ENCODE results near the gene SDHA. TPM values are rescaled to one million over a fixed set of nuclear protein-coding genes. Genes with fewer than 3 reads are reported as not detected.

The SDHA gene
- total and polyA plus RNA-seq, 2 donors (not counting 1 experiment from before 2014, with no cell fraction given), result 77.2 to 137 TPM

DNA sequence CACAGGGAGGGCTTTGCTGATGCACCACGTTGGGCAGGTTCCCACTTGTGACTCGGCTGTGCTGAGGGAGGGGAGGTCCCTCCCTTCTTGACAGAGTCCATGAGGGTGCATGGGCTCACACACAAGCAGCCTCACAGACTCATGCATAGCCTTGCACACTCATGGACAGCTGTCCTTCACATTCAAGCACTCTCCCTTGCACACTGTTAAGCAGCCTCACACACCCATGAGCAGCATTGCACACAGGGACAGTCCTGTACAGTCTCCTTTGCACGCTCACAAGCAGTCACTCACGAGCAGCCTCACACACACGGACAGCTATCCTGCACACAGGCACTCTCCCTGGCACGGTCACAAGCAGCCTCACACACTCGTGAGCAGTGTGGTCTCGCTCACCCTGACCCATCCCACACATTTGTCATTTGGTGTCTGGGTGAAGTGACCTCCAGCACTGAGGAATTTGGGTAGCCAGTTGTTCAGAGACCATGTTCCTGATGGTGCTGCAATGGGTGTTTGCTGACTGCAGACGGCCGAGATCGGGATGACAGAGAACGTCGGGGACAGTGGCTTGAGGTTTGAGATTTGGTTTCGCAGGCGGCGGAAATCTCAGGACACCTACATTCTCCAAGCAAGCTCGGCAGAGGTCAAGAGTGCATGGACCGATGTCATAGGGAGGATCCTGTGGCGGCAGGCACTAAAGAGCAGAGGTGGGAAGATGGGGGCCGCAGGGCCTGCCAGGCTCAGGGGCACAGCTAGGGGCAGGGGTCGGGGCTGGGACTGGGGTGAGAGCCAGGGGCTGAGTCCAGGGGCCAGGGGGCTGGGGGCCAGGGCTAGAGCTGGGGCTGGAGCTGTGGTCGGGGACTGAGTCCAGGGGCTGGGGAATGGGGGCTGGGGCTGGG lies 44.5 kb upstream of the SDHA start:
- Histone ChIP-seq H3K4me1 (ENCODE audit: control insufficient read depth in 2 of 2, insufficient read depth in 2 of 2, low read length in 2 of 2) (no peaks in the 10 kb centered on the region), H3K9ac (ENCODE audit: low read length) (no peak overlapping the region), H4K20me1 (ENCODE audit: control insufficient read depth, insufficient read depth, low read length, poor library complexity, severe bottlenecking) (no peaks in the 10 kb centered on the region), H3K9me3 (ENCODE audit: control extremely low read depth in 1 of 3, control insufficient read depth in 2 of 3, insufficient read depth in 1 of 3, low read length in 2 of 3) (no peaks in the 10 kb centered on the region), H2AFZ (ENCODE audit: insufficient read depth, low read depth, low read length, poor library complexity, severe bottlenecking) (no peak overlapping the region), H3K27ac (ENCODE audit: low read length in 2 of 2) (no peak overlapping the region), H3K27me3 (replicated peaks in 1 of 4; ENCODE audit: control extremely low read depth in 1 of 4, control insufficient read depth in 3 of 4, insufficient read depth in 4 of 4, low read length in 3 of 4) (no peaks in the 10 kb centered on the region), H3K4me3 (ENCODE audit: control extremely low read depth in 1 of 5, extremely low read depth in 1 of 5, insufficient read depth in 1 of 5, low read depth in 2 of 5, low read length in 4 of 5) (no peak overlapping the region), H3K4me2 (replicated peaks; ENCODE audit: low read depth, low read length, poor library complexity, severe bottlenecking) (no peak overlapping the region), H3K36me3 (replicated peaks in 1 of 2; ENCODE audit: control extremely low read depth in 1 of 2, control insufficient read depth in 1 of 2, extremely low read depth in 1 of 2, insufficient read depth in 2 of 2, low read length in 1 of 2) (no peaks in the 10 kb centered on the region), H3K79me2 (ENCODE audit: control insufficient read depth, insufficient read depth, low read length) (no peaks in the 10 kb centered on the region)
- DNase-seq (no peak), ATAC-seq (ENCODE audit: low read depth) (no peak)
- TF ChIP-seq, protein P1, sequence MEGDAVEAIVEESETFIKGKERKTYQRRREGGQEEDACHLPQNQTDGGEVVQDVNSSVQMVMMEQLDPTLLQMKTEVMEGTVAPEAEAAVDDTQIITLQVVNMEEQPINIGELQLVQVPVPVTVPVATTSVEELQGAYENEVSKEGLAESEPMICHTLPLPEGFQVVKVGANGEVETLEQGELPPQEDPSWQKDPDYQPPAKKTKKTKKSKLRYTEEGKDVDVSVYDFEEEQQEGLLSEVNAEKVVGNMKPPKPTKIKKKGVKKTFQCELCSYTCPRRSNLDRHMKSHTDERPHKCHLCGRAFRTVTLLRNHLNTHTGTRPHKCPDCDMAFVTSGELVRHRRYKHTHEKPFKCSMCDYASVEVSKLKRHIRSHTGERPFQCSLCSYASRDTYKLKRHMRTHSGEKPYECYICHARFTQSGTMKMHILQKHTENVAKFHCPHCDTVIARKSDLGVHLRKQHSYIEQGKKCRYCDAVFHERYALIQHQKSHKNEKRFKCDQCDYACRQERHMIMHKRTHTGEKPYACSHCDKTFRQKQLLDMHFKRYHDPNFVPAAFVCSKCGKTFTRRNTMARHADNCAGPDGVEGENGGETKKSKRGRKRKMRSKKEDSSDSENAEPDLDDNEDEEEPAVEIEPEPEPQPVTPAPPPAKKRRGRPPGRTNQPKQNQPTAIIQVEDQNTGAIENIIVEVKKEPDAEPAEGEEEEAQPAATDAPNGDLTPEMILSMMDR (IDR thresholded peaks at IDR 0.05), result no peak
- TF ChIP-seq EZH2 (IDR thresholded peaks at IDR 0.05; ENCODE audit: borderline replicate concordance, insufficient read depth, low read depth, low read length, poor library complexity, severe bottlenecking), result no peak
- no peaks in the 10 kb centered on the region for H3K4me1 Mint-ChIP-seq
- CTCF ChIA-PET, result no interaction called here
- H3K4me3 Mint-ChIP-seq, result no peak overlapping the region
- intact Hi-C loops (cut with micrococcal nuclease), result no loop called here
- POLR2A ChIA-PET, result no interaction called here
- H3K9me3 Mint-ChIP-seq (ENCODE audit: insufficient read depth), result no peaks in the 10 kb centered on the region
- H3K27ac Mint-ChIP-seq, result no peak overlapping the region
- 93% methylated on average over 18 of the region's 22 CpGs for WGBS (ENCODE audit: insufficient coverage)
- H3K27me3 Mint-ChIP-seq, result peaks cover 9% of the 10 kb centered on the region

DNA sequence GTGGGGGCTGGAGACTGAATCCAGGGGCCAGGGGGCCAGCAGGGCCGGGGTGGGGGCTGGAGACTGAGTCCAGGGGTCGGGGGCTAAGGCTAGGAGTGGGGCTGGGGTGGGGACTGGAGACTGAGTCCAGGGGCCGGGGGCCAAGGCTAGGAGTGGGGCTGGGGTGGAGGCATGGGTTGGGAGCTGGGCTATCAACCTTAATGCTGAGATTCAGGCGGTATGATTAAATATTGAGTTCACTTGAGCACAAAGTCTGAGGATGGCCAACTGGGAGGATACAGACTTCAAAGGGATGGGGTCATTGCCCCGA lies 43.9 kb upstream of the SDHA start:
- ATAC-seq (ENCODE audit: low read depth), result no peak

More for the DNA sequence above, 43.9 kb upstream of the SDHA start:
- Histone ChIP-seq H3K36me3 (replicated peaks in 1 of 2; ENCODE audit: control extremely low read depth in 1 of 2, control insufficient read depth in 1 of 2, extremely low read depth in 1 of 2, insufficient read depth in 2 of 2, low read length in 1 of 2) (no peaks in the 10 kb centered on the region), H3K4me3 (ENCODE audit: control extremely low read depth in 1 of 5, extremely low read depth in 1 of 5, insufficient read depth in 1 of 5, low read depth in 2 of 5, low read length in 4 of 5) (no peak overlapping the region), H3K27ac (ENCODE audit: low read length in 2 of 2) (no peak overlapping the region), H3K4me2 (replicated peaks; ENCODE audit: low read depth, low read length, poor library complexity, severe bottlenecking) (no peak overlapping the region), H3K27me3 (replicated peaks in 1 of 4; ENCODE audit: control extremely low read depth in 1 of 4, control insufficient read depth in 3 of 4, insufficient read depth in 4 of 4, low read length in 3 of 4) (no peaks in the 10 kb centered on the region), H3K9me3 (ENCODE audit: control extremely low read depth in 1 of 3, control insufficient read depth in 2 of 3, insufficient read depth in 1 of 3, low read length in 2 of 3) (no peaks in the 10 kb centered on the region), H3K79me2 (ENCODE audit: control insufficient read depth, insufficient read depth, low read length) (no peaks in the 10 kb centered on the region), H3K4me1 (ENCODE audit: control insufficient read depth in 2 of 2, insufficient read depth in 2 of 2, low read length in 2 of 2) (no peaks in the 10 kb centered on the region), H4K20me1 (ENCODE audit: control insufficient read depth, insufficient read depth, low read length, poor library complexity, severe bottlenecking) (no peaks in the 10 kb centered on the region), H3K9ac (ENCODE audit: low read length) (no peak overlapping the region), H2AFZ (ENCODE audit: insufficient read depth, low read depth, low read length, poor library complexity, severe bottlenecking) (no peak overlapping the region)
- H3K27me3 Mint-ChIP-seq, result peaks cover 9% of the 10 kb centered on the region
- 79% methylated on average over 2 of the region's 5 CpGs for WGBS (ENCODE audit: insufficient coverage)
- ChIA-PET CTCF (no interaction called here), POLR2A (no interaction called here)
- TF ChIP-seq, protein P1 (IDR thresholded peaks at IDR 0.05), result no peak
- TF ChIP-seq EZH2 (IDR thresholded peaks at IDR 0.05; ENCODE audit: borderline replicate concordance, insufficient read depth, low read depth, low read length, poor library complexity, severe bottlenecking), result no peak
- no peak overlapping the region for H3K27ac Mint-ChIP-seq
- no peak overlapping the region for H3K4me3 Mint-ChIP-seq
- H3K4me1 Mint-ChIP-seq, result no peaks in the 10 kb centered on the region
- H3K9me3 Mint-ChIP-seq (ENCODE audit: insufficient read depth), result no peaks in the 10 kb centered on the region
- intact Hi-C loops (cut with micrococcal nuclease), result no loop called here
- no peak for DNase-seq

Measured in B cell (primary cell).